SU-DHL-6 (cell line): ENCODE data around the gene CPA3.

Experiments used
- CTCF ChIP-seq: fragments of 200-600 bp; sonication (generic); IDR thresholded peaks from one replicate; pipeline ENCODE4 v1.5.1; 2017; ENCODE audit warnings: antibody characterized with exemption, mild to moderate bottlenecking, low read length, moderate library complexity; ENCODE audit not compliant: insufficient read depth, poor library complexity, severe bottlenecking
- EZH2phosphoT487 ChIP-seq: fragments of 200-600 bp; sonication (generic), shearing (Covaris generic); conservative IDR thresholded peaks from 2 replicates; pipeline ENCODE4 v1.6.1; 2018; ENCODE audit warnings: mild to moderate bottlenecking, antibody characterized with exemption, low read length, moderate library complexity, mixed read lengths

- TF ChIP-seq CTCF (no peak), EZH2phosphoT487 (no peak)
Observed at GRCh38 chr3:148866261-148866660, 1.2 kb downstream of the CPA3 start.
